RWPE2 (cell line): ENCODE data around the gene KCNK7.

Experiments
- ATAC-seq: fragments of 200-7000 bp; cut with Tn5 transposase; 3 replicates; pipeline ENCODE4 v1.9.1; 2021; ENCODE audit warnings: low read depth
- DNase-seq: peaks from one replicate; pipeline ENCODE4 v3.0.0-alpha.2; 2020; ENCODE audit warnings: low spot score
- H3K27ac ChIP-seq: fragments of 450-650 bp; 2 replicates; pipeline ENCODE4 v1.5.1; 2017; ENCODE audit warnings: mild to moderate bottlenecking; ENCODE audit not compliant: poor library complexity, severe bottlenecking
- H3K27me3 ChIP-seq: fragments of 250-450 bp; sonication (Bioruptor Pico); 2 replicates; pipeline ENCODE4 v1.5.1; 2021; ENCODE audit warnings: mild to moderate bottlenecking, moderate library complexity; ENCODE audit not compliant: insufficient read depth, poor library complexity, severe bottlenecking
- H3K36me3 ChIP-seq: fragments of 250-450 bp; sonication (Bioruptor Pico); 2 replicates; pipeline ENCODE4 v1.5.1; 2020; ENCODE audit warnings: low read depth, mild to moderate bottlenecking, moderate library complexity
- H3K4me1 ChIP-seq: fragments of 250-450 bp; sonication (Bioruptor Pico); 2 replicates; pipeline ENCODE4 v1.5.1; 2021; ENCODE audit warnings: mild to moderate bottlenecking, moderate library complexity; ENCODE audit not compliant: insufficient read depth, poor library complexity, severe bottlenecking
- H3K4me3 ChIP-seq: fragments of 250-450 bp; sonication (Bioruptor Pico); 2 replicates; pipeline ENCODE4 v1.5.1; 2021; ENCODE audit warnings: mild to moderate bottlenecking, moderate library complexity; ENCODE audit not compliant: severe bottlenecking
- H3K9me3 ChIP-seq: fragments of 250-450 bp; sonication (Bioruptor Pico); 2 replicates; pipeline ENCODE4 v1.5.1; 2021; ENCODE audit warnings: mild to moderate bottlenecking, moderate library complexity; ENCODE audit not compliant: severe bottlenecking
- CTCF ChIP-seq: fragments of 450-650 bp; IDR thresholded peaks from one replicate; pipeline ENCODE4 v1.5.1; 2017; ENCODE audit warnings: mild to moderate bottlenecking, moderate library complexity; ENCODE audit not compliant: poor library complexity, severe bottlenecking

Gene KCNK7

GRCh38 chr11:65617990-65618751 is 22.6 kb upstream of the KCNK7 start:
- TF ChIP-seq CTCF = no peak
- H3K27me3 ChIP-seq = no peaks in the 10 kb centered on the region
- DNase-seq (no peak), ATAC-seq (no peak)
- no peak overlapping the region for H3K27ac ChIP-seq
- no peak overlapping the region for H3K4me3 ChIP-seq
- no peaks in the 10 kb centered on the region for H3K9me3 ChIP-seq
- H3K4me1 ChIP-seq = no peaks in the 10 kb centered on the region
- H3K36me3 ChIP-seq = peaks cover 48% of the 10 kb centered on the region

GRCh38 chr11:65617136-65617850 is 21.7 kb upstream of the KCNK7 start:
- Histone ChIP-seq H3K27me3 (no peaks in the 10 kb centered on the region), H3K27ac (no peak overlapping the region), H3K9me3 (no peaks in the 10 kb centered on the region), H3K4me1 (no peaks in the 10 kb centered on the region), H3K4me3 (no peak overlapping the region), H3K36me3 (peaks cover 39% of the 10 kb centered on the region)
- DNase-seq (no peak), ATAC-seq (no peak)
- TF ChIP-seq CTCF = no peak

GRCh38 chr11:65616575-65617001 is 21.0 kb upstream of the KCNK7 start:
- peak overlapping the region; percentile 81 for H3K27ac ChIP-seq
- H3K4me3 ChIP-seq = peak overlapping the region; percentile 66
- H3K36me3 ChIP-seq = peaks cover 32% of the 10 kb centered on the region
- H3K9me3 ChIP-seq = no peaks in the 10 kb centered on the region
- no peak for TF ChIP-seq CTCF
- DNase-seq (no peak), ATAC-seq (no peak)
- no peaks in the 10 kb centered on the region for H3K27me3 ChIP-seq
- H3K4me1 ChIP-seq = no peaks in the 10 kb centered on the region

- H3K27me3 ChIP-seq = no peaks in the 10 kb centered on the region
- ATAC-seq = no peak
- DNase-seq = no peak
- peak overlapping the region; percentile 66 for H3K4me3 ChIP-seq
- H3K9me3 ChIP-seq = no peaks in the 10 kb centered on the region
- no peaks in the 10 kb centered on the region for H3K4me1 ChIP-seq
- TF ChIP-seq CTCF = no peak
- peaks cover 27% of the 10 kb centered on the region for H3K36me3 ChIP-seq
- peak overlapping the region; percentile 81 for H3K27ac ChIP-seq
Measured at GRCh38 chr11:65615950-65616574, 20.5 kb upstream of the KCNK7 start.
